K562 (cell line): ENCODE data around the gene GOLPH3L. TPM values are rescaled to one million over a fixed set of nuclear protein-coding genes. Genes with fewer than 3 reads are reported as not detected.

ENCODE experiments used
- CC2D1A ChIP-seq: fragments of 450-650 bp; IDR thresholded peaks from 2 replicates; pipeline ENCODE4 v1.6.1; 2017; ENCODE audit warnings: mild to moderate bottlenecking
- FOXM1 ChIP-seq, 2 experiments: fragments of 450-650 bp in 1 of 2; sonication (generic) in 1 of 2; formaldehyde crosslinking in 1 of 2; IDR thresholded peaks; 2 replicates each; pipeline versions ENCODE4 v1.6.1 to v1.9.0; 2017 to 2022; ENCODE audit warnings: low read depth in 2 of 2, mild to moderate bottlenecking in 2 of 2, missing genetic modification reagents in 1 of 2, moderate library complexity in 1 of 2
- JUND ChIP-seq, 2 experiments: IDR thresholded peaks; 2 replicates in 1 of 2; 3 replicates in 1 of 2; pipeline ENCODE4 v1.6.1; 2011; ENCODE audit warnings: borderline replicate concordance in 2 of 2, low read depth in 2 of 2, low read length in 2 of 2, improper control_type of control experiment in 1 of 2, missing biosample characterization in 1 of 2, missing genetic modification characterization in 1 of 2, missing genetic modification reagents in 1 of 2
- PYGO2 ChIP-seq: fragments of 450-650 bp; IDR thresholded peaks from 2 replicates; pipeline ENCODE4 v1.6.1; 2016; ENCODE audit warnings: mild to moderate bottlenecking, missing genetic modification characterization, moderate library complexity, missing compliant biosample characterization
- ZNF431 ChIP-seq: sonication (generic); formaldehyde crosslinking; IDR thresholded peaks from 2 replicates; pipeline ENCODE4 v1.8.0; 2022; ENCODE audit warnings: mild to moderate bottlenecking, missing genetic modification reagents
- ZNF561 ChIP-seq: fragments of 450-650 bp; formaldehyde crosslinking; conservative IDR thresholded peaks from 2 replicates; pipeline ENCODE4 v1.4.0; 2020; ENCODE audit warnings: mild to moderate bottlenecking, moderate library complexity
- ZNF699 ChIP-seq: fragments of 250-450 bp; sonication (Bioruptor Pico); IDR thresholded peaks from 2 replicates; pipeline ENCODE4 v1.8.0; 2021; ENCODE audit warnings: mild to moderate bottlenecking, moderate library complexity; ENCODE audit not compliant: insufficient replicate concordance
- ZNF764 ChIP-seq: fragments of 250-450 bp; sonication (Bioruptor Pico); IDR thresholded peaks from 2 replicates; pipeline ENCODE4 v1.4.0; 2020; ENCODE audit warnings: low read depth, mild to moderate bottlenecking, moderate library complexity
- polyA plus RNA-seq, 8 experiments: library from polyadenylated mRNA; depleted of rRNA in 4 of 8; stranded (reverse) in 5 of 8; unstranded in 3 of 8; fragments of >200 nt; fragmentation: Nextera tagmentation in 2 of 8; fragmentation: Illumina TruSeq in 1 of 8; extraction: Ambion mirVana in 2 of 8; extraction: Trizol in 1 of 8; gene quantifications; 2 replicates each; pipeline versions ENCODE4 v1.2.1 to v1.2.3, GENCODE V29; 2011 to 2014; ENCODE audit warnings: inconsistent platforms in 1 of 8, missing spikeins in 1 of 8
- total RNA-seq, 7 experiments: library from RNA; depleted of rRNA in 6 of 7; stranded (reverse); fragments of >200 nt in 6 of 7; fragmentation: Illumina TruSeq in 2 of 7; extraction: Trizol in 2 of 7; gene quantifications; 2 replicates each; pipeline versions ENCODE4 v1.2.1 to v1.2.3, GENCODE V29; 2011 to 2021; ENCODE audit warnings: low replicate concordance in 1 of 7
- TF ChIP-seq, protein P1 (sequence below), 2 experiments: fragments of 450-650 bp; IDR thresholded peaks; 2 replicates each; pipeline ENCODE4 v1.6.1; 2016; ENCODE audit warnings: mild to moderate bottlenecking in 2 of 2, borderline replicate concordance in 1 of 2, low read depth in 1 of 2, moderate library complexity in 1 of 2
- TF ChIP-seq, protein P2 (sequence below), 2 experiments: fragments of 450-650 bp in 1 of 2; sonication (generic) in 1 of 2; formaldehyde crosslinking; conservative IDR thresholded peaks; 2 replicates each; pipeline versions ENCODE4 v1.4.0 to v1.8.1; 2020 to 2022; ENCODE audit warnings: mild to moderate bottlenecking in 1 of 2, missing genetic modification reagents in 1 of 2
- TF ChIP-seq, protein P3 (sequence below): fragments of 450-650 bp; formaldehyde crosslinking; IDR thresholded peaks from 2 replicates; pipeline ENCODE4 v1.4.0; 2020; ENCODE audit warnings: mild to moderate bottlenecking, moderate library complexity
- TF ChIP-seq, protein P4 (sequence below): sonication (generic); formaldehyde crosslinking; IDR thresholded peaks from 2 replicates; pipeline ENCODE4 v1.8.0; 2022; ENCODE audit warnings: mild to moderate bottlenecking, missing genetic modification reagents

Gene GOLPH3L
- total and polyA plus RNA-seq, 9 of the 15 experiments (the other 6 are each of a cell fraction or from before 2014, with no cell fraction given): 8.1 to 42.1 (median 21.6) TPM

DNA sequence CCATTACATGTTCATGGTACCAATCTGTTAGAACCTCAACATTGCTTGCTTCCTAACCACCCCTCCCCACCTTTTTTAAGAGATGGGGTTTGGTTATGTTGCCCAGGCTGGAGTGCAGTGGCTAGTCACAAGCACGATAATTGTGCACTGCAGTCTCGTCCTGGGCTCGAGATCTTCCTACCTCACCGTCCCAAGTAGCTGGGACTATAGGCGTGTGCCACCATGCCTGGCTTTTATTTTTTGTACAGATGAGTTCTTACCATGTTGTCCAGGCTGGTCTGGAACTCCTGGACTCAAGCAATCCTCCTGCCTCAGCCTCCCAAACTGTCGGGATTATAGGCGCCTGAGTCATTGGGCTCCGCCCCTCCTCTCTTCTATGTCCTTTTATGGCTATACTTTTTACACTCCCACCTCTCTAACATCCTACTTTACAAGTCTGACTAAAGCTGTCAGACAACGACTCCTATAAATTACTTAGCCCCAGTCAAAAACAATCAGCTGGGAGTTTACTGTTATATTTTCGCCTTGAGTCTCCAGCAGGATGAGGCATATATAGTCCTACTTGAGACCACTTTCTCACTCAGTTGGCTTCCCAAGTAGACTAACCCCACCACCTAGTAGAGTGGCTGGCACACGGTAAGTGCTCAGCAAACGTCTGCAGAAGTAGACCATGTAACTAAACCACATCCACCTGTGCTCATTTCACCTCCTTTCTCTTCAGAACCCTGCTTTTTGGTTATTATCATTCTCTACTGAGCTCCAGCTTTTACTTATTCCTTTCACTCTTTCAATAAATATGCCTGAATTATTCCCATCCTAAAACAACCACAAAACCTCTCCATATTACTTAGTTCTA is 81.4 kb downstream of the GOLPH3L start (continued):
- TF ChIP-seq, protein P1, sequence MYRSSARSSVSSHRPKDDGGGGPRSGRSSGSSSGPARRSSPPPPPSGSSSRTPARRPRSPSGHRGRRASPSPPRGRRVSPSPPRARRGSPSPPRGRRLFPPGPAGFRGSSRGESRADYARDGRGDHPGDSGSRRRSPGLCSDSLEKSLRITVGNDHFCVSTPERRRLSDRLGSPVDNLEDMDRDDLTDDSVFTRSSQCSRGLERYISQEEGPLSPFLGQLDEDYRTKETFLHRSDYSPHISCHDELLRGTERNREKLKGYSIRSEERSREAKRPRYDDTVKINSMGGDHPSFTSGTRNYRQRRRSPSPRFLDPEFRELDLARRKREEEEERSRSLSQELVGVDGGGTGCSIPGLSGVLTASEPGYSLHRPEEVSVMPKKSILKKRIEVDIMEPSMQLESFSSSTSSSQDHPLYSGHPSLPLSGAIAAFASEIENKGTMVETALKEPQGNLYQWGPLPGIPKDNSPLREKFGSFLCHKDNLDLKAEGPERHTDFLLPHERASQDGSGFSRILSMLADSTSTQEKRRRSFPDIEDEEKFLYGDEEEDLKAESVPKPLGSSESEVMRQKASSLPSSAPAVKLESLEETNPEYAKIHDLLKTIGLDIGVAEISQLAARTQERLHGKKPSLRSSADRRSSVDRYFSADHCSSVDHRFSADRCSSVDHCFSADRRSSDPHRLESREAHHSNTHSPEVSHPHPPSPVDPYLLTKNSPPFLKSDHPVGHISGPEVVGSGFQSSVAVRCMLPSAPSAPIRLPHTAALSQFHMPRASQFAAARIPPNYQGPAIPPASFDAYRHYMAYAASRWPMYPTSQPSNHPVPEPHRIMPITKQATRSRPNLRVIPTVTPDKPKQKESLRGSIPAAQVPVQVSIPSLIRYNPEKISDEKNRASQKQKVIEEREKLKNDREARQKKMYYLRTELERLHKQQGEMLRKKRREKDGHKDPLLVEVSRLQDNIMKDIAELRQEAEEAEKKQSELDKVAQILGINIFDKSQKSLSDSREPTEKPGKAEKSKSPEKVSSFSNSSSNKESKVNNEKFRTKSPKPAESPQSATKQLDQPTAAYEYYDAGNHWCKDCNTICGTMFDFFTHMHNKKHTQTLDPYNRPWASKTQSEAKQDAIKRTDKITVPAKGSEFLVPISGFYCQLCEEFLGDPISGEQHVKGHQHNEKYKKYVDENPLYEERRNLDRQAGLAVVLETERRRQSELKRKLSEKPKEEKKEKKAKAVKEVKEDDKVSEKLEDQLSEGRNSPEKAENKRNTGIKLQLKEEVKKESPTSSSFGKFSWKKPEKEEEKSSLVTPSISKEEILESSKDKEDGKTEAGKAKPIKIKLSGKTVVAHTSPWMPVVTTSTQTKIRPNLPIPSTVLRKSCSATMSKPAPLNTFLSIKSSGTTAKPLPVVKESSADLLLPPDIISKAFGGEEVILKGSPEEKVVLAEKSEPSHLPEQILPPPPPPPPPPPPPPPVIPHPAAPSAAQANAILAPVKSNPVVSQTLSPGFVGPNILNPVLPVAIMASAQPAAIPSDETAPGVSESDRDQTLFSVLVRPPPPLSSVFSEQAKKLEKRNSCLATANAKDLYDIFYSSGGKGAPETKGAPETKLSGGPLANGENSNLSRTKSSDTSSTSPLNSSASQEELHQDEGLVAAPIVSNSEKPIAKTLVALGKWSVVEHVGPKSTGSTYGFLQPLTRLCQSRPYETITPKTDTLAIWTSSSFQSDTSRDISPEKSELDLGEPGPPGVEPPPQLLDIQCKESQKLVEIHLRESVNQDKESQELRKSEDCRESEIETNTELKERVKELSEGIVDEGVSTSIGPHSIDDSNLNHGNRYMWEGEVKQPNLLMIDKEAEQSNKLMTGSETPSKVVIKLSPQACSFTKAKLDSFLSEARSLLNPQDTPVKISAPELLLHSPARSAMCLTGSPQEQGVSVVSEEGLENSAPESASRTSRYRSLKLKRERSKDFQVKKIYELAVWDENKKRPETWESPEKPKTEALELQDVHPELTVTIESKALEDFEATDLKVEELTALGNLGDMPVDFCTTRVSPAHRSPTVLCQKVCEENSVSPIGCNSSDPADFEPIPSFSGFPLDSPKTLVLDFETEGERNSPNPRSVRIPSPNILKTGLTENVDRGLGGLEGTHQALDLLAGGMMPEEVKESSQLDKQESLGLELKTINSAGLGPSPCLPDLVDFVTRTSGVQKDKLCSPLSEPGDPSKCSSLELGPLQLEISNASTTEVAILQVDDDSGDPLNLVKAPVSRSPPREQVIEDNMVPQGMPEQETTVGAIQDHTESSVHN (IDR thresholded peaks at IDR 0.05; ENCODE audit: borderline replicate concordance in 1 of 2, low read depth in 1 of 2): peak in 1 of 2 experiments; percentile 81; a peak in 2 of 4 replicates
- no peak for TF ChIP-seq ZNF764 (CRISPR knock-in tag)
- TF ChIP-seq, protein P2, sequence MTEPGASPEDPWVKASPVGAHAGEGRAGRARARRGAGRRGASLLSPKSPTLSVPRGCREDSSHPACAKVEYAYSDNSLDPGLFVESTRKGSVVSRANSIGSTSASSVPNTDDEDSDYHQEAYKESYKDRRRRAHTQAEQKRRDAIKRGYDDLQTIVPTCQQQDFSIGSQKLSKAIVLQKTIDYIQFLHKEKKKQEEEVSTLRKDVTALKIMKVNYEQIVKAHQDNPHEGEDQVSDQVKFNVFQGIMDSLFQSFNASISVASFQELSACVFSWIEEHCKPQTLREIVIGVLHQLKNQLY (CRISPR knock-in tag; conservative IDR thresholded peaks at IDR 0.05): no peak
- peak; percentile 24; the same call in 1 of the 2 replicates for TF ChIP-seq PYGO2 (tag)
- TF ChIP-seq, protein P3, sequence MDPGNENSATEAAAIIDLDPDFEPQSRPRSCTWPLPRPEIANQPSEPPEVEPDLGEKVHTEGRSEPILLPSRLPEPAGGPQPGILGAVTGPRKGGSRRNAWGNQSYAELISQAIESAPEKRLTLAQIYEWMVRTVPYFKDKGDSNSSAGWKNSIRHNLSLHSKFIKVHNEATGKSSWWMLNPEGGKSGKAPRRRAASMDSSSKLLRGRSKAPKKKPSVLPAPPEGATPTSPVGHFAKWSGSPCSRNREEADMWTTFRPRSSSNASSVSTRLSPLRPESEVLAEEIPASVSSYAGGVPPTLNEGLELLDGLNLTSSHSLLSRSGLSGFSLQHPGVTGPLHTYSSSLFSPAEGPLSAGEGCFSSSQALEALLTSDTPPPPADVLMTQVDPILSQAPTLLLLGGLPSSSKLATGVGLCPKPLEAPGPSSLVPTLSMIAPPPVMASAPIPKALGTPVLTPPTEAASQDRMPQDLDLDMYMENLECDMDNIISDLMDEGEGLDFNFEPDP (CRISPR knock-in tag): 0 out of 2 replicates have a peak, but pooled peaks have one; percentile 5
- TF ChIP-seq CC2D1A: 0 out of 2 replicates have a peak, but pooled peaks have one; percentile 40
- TF ChIP-seq ZNF431 (CRISPR knock-in tag): 0 out of 2 replicates have a peak, but pooled peaks have one; percentile 26
- TF ChIP-seq JUND (IDR thresholded peaks at IDR 0.05; ENCODE audit: borderline replicate concordance, low read depth, low read length): peak; percentile 40; the same call in 1 of the 2 replicates
- no peak for TF ChIP-seq JUND (tag; IDR thresholded peaks at IDR 0.05; ENCODE audit: borderline replicate concordance, low read depth, low read length)
- TF ChIP-seq FOXM1 (IDR thresholded peaks at IDR 0.05; ENCODE audit: low read depth): no peak
- no peak for TF ChIP-seq FOXM1 (CRISPR knock-in tag; IDR thresholded peaks at IDR 0.05; ENCODE audit: low read depth)
- no peak for TF ChIP-seq ZNF561 (CRISPR knock-in tag)
- no peak for TF ChIP-seq ZNF699 (CRISPR knock-in tag)
- TF ChIP-seq, protein P4, sequence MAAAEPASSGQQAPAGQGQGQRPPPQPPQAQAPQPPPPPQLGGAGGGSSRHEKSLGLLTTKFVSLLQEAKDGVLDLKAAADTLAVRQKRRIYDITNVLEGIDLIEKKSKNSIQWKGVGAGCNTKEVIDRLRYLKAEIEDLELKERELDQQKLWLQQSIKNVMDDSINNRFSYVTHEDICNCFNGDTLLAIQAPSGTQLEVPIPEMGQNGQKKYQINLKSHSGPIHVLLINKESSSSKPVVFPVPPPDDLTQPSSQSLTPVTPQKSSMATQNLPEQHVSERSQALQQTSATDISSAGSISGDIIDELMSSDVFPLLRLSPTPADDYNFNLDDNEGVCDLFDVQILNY (CRISPR knock-in tag): no peak
